ENCODE measurements around the gene PYCARD.
A peak's percentile ranks its signal among the peaks of the same experiment; 100 is the strongest.
"Not testable (repeated sequence)": the region's sequence is repeated elsewhere in the genome, so short reads cannot be mapped to it uniquely, and the experiment has no call there.

Gene PYCARD

GRCh38 chr16:31202414-31203375 is at the start of gene PYCARD:
TSS of gene PYCARD (minus strand) at chr16:31202760. CDS start at chr16:31202690, 70 bp downstream.
- DNase-seq = no peak

- DNase-seq = no peak
These were observed 48.9 kb upstream of the PYCARD start for GRCh38 chr16:31251435-31251834.

- DNase-seq = no peak
These were observed 48.3 kb upstream of the PYCARD start for GRCh38 chr16:31250782-31251384.

GRCh38 chr16:31248344-31248743 is 45.8 kb upstream of the PYCARD start:
- no peak for DNase-seq

GRCh38 chr16:31246296-31246695 is 43.7 kb upstream of the PYCARD start:
- no peak for DNase-seq

- DNase-seq = not testable (repeated sequence)
These were observed 43.0 kb upstream of the PYCARD start for GRCh38 chr16:31245598-31245997.

GRCh38 chr16:31243734-31244670 is 41.4 kb upstream of the PYCARD start:
- DNase-seq = no peak

- no peak for DNase-seq
These were observed 39.6 kb upstream of the PYCARD start for GRCh38 chr16:31242206-31242605.

GRCh38 chr16:31238041-31238440 is 35.5 kb upstream of the PYCARD start:
- no peak for DNase-seq

GRCh38 chr16:31229501-31229900 is 26.9 kb upstream of the PYCARD start:
- no peak for DNase-seq

- DNase-seq = no peak
These were observed 25.6 kb upstream of the PYCARD start for GRCh38 chr16:31228206-31228605.

- DNase-seq = no peak
These were observed 22.6 kb upstream of the PYCARD start for GRCh38 chr16:31225193-31225592.

GRCh38 chr16:31224092-31224955 is 21.8 kb upstream of the PYCARD start:
- DNase-seq = no peak

- no peak for DNase-seq
These were observed 20.5 kb upstream of the PYCARD start for GRCh38 chr16:31223044-31223443.

- DNase-seq = no peak
These were observed 19.0 kb upstream of the PYCARD start for GRCh38 chr16:31221357-31222160.

- DNase-seq = no peak
These were observed 16.7 kb upstream of the PYCARD start for GRCh38 chr16:31219154-31219741.

GRCh38 chr16:31217136-31217530 is 14.6 kb upstream of the PYCARD start:
- DNase-seq = no peak

- DNase-seq = no peak
These were observed 14.0 kb upstream of the PYCARD start, which contains the start of gene PYDC1 for GRCh38 chr16:31216422-31217135. TSS of gene PYDC1 (minus strand) at chr16:31217135. CDS start at chr16:31217028, 107 bp downstream.

GRCh38 chr16:31215287-31216162 is 13.0 kb upstream of the PYCARD start:
- DNase-seq = peak; percentile 98
